GM12873 (cell line): ENCODE results near the gene ACOT9.

Experiments
- CTCF ChIP-seq: IDR thresholded peaks from 2 replicates; pipeline ENCODE4 v1.5.1; 2012; ENCODE audit warnings: low read depth, mild to moderate bottlenecking, moderate library complexity, low read length, control low read depth; ENCODE audit not compliant: insufficient read depth; ENCODE audit errors: missing control alignments

The ACOT9 gene

GRCh38 chrX:23726191-23726590 lies 16.9 kb downstream of the ACOT9 start:
- no peak for TF ChIP-seq CTCF

DNA sequence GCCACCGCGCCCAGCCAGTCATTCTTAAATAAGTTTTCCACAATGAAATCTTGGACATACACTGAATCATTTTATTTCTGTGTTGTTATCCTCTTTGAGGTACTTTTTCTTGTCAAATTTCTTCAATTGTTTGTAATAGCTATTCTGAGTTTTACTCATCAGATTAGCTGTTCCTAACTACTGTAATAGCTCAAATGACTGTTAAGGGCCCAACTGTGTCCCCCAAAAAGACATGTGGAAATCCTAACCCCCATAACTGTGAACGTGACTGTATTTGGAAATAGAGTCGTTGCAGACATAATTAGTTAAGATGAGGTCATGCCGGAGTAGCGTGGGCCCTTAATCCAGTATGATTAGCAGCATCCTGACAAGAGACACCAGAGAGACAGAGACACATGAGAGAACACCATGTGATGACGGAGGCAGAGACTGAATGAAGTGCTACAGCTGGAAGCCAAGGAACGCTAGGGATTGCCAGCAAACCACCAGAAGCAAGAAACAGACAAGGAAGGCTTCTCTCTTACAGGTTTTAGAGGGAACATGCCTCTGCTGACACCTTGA lies 22.9 kb downstream of the ACOT9 start:
- TF ChIP-seq CTCF: no peak

GRCh38 chrX:23705235-23705634 lies 37.8 kb downstream of the ACOT9 start:
- TF ChIP-seq CTCF: no peak

- TF ChIP-seq CTCF: no peak
Measured at GRCh38 chrX:23704673-23705206, 38.3 kb downstream of the ACOT9 start.

DNA sequence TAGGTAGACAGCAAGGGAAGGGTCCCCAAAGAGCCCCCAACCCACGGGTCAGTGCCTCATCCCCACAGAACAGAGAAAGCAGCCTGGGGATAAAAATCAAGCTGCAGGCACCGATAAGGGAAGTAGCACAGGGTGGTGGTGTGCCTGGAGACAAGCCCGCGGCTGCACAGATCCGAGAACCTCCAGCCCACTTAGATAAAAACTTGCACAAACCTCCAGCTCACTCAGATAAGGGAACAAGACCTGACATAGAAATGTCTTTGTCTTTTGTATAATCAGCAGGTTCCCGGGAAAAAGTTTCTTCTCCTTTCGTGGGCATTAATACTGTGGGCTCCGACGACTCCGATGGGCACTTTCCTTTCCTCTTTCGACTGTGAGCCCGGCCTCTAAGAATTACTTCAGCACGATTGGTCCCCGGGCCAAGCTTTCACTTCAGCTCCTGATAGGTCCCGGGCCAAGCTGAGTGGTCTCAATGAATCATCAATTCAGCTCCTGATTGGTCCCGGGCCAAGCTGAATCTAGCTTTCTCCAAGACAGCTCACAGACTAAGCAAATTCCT lies 43.4 kb downstream of the ACOT9 start:
- TF ChIP-seq CTCF: no peak

DNA sequence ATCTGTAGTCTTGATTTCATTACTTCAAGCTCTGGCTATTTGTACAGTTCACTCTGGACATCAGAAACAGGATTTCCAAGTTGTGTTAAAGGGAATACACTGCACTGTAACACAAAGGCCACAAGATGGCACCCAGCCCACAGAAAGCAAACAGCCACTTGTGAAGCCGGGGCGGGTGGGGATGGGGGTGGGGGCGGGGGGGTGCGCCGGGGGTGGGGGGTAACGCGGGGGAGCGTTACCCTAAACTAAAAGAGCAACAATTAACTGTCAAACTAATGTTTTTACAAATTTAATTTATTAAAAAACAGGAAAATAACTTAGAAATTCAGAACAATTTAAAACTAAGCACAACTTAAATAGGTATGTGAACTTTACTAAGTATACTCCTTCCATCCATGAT lies 48.5 kb downstream of the ACOT9 start:
- peak; percentile 69 for TF ChIP-seq CTCF

DNA sequence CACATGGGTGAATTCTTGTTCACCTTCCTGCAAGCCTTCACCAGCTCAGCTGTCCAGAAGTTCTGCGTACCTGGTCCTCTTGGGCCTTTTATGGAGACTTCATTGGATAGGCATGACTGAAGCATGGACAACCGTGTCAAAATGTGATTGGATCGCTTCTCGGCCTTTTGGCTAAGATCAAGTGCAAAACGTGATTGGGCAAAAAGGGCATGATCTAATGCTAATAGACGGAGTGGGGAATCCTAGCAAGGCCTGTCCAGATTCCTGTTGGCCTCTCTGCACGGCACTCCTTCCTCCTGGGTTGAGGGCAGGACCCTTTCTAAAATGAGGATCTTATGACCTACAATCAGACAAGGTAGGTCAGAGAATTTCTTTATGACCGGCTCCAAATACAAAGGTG lies 50.9 kb downstream of the ACOT9 start:
- no peak for TF ChIP-seq CTCF
